ENCODE data around the gene PHLDA3.

The PHLDA3 gene

GRCh38 chr1:201491896-201492511 lies 23.0 kb upstream of the PHLDA3 start:
- no peak overlapping the region for H3K27ac ChIP-seq (ENCODE audit: low read length)
- H2AFZ ChIP-seq (ENCODE audit: low read length), result no peak overlapping the region
- peaks cover 3% of the 10 kb centered on the region for H3K79me2 ChIP-seq (ENCODE audit: low read length)
- no peak overlapping the region for H3K4me3 ChIP-seq (ENCODE audit: low read length)
- H3F3A ChIP-seq (ENCODE audit: insufficient read depth, low read length), result no peaks in the 10 kb centered on the region
- TF ChIP-seq EZH2phosphoT487 (IDR thresholded peaks at IDR 0.05; ENCODE audit: low read length) (no peak), CTCF (IDR thresholded peaks at IDR 0.05; ENCODE audit: low read length) (no peak), EZH2 (optimal IDR thresholded peaks at IDR 0.05; ENCODE audit: low read depth, low read length) (no peak)
- 0 out of 2 replicates have a peak, but pooled peaks cover 6% of the 10 kb centered on the region for H3K36me3 ChIP-seq (replicated peaks; ENCODE audit: insufficient read depth, low read length)
- H4K20me1 ChIP-seq (ENCODE audit: insufficient read depth, low read length), result no peaks in the 10 kb centered on the region
- H3K4me1 ChIP-seq (ENCODE audit: low read length), result no peaks in the 10 kb centered on the region
- no peak overlapping the region for H3K9ac ChIP-seq (ENCODE audit: low read length)
- DNase-seq, result no peak
- no peaks in the 10 kb centered on the region for H3K9me3 ChIP-seq (replicated peaks; ENCODE audit: insufficient read depth, low read length)
- no peak overlapping the region for H3K4me2 ChIP-seq (ENCODE audit: low read depth, low read length)
- H3K9me2 ChIP-seq (replicated peaks; ENCODE audit: insufficient read depth, low read length), result no peaks in the 10 kb centered on the region
- no peaks in the 10 kb centered on the region for H3K27me3 ChIP-seq (replicated peaks; ENCODE audit: insufficient read depth, low read length)

GRCh38 chr1:201490708-201491131 lies 21.7 kb upstream of the PHLDA3 start:
- no peaks in the 10 kb centered on the region for H3K9me2 ChIP-seq (replicated peaks; ENCODE audit: insufficient read depth, low read length)
- no peak overlapping the region for H2AFZ ChIP-seq (ENCODE audit: low read length)
- H4K20me1 ChIP-seq (ENCODE audit: insufficient read depth, low read length), result no peaks in the 10 kb centered on the region
- no peak overlapping the region for H3K27ac ChIP-seq (ENCODE audit: low read length)
- no peak overlapping the region for H3K4me2 ChIP-seq (ENCODE audit: low read depth, low read length)
- H3K79me2 ChIP-seq (ENCODE audit: low read length), result no peaks in the 10 kb centered on the region; the same call in 1 of the 2 replicates
- H3F3A ChIP-seq (ENCODE audit: insufficient read depth, low read length), result no peaks in the 10 kb centered on the region
- no peak for TF ChIP-seq EZH2phosphoT487 (IDR thresholded peaks at IDR 0.05; ENCODE audit: low read length)
- TF ChIP-seq CTCF (IDR thresholded peaks at IDR 0.05; ENCODE audit: low read length), result no peak
- TF ChIP-seq EZH2 (optimal IDR thresholded peaks at IDR 0.05; ENCODE audit: low read depth, low read length), result no peak
- no peaks in the 10 kb centered on the region for H3K9me3 ChIP-seq (replicated peaks; ENCODE audit: insufficient read depth, low read length)
- DNase-seq, result no peak
- no peak overlapping the region for H3K9ac ChIP-seq (ENCODE audit: low read length)
- H3K4me3 ChIP-seq (ENCODE audit: low read length), result no peak overlapping the region
- H3K4me1 ChIP-seq (ENCODE audit: low read length), result no peaks in the 10 kb centered on the region
- 0 out of 2 replicates have a peak, but pooled peaks cover 6% of the 10 kb centered on the region for H3K36me3 ChIP-seq (replicated peaks; ENCODE audit: insufficient read depth, low read length)
- H3K27me3 ChIP-seq (replicated peaks; ENCODE audit: insufficient read depth, low read length), result no peaks in the 10 kb centered on the region

- no peaks in the 10 kb centered on the region for H3F3A ChIP-seq (ENCODE audit: insufficient read depth, low read length)
- no peak for DNase-seq
- H3K4me2 ChIP-seq (ENCODE audit: low read depth, low read length), result no peak overlapping the region
- H3K27ac ChIP-seq (ENCODE audit: low read length), result no peak overlapping the region
- no peak overlapping the region for H2AFZ ChIP-seq (ENCODE audit: low read length)
- H3K36me3 ChIP-seq (replicated peaks; ENCODE audit: insufficient read depth, low read length), result 0 out of 2 replicates have a peak, but pooled peaks cover 6% of the 10 kb centered on the region
- no peaks in the 10 kb centered on the region for H3K9me3 ChIP-seq (replicated peaks; ENCODE audit: insufficient read depth, low read length)
- H3K9me2 ChIP-seq (replicated peaks; ENCODE audit: insufficient read depth, low read length), result no peaks in the 10 kb centered on the region
- no peaks in the 10 kb centered on the region for H3K27me3 ChIP-seq (replicated peaks; ENCODE audit: insufficient read depth, low read length)
- H3K4me3 ChIP-seq (ENCODE audit: low read length), result no peak overlapping the region
- no peaks in the 10 kb centered on the region; the same call in 1 of the 2 replicates for H3K79me2 ChIP-seq (ENCODE audit: low read length)
- H4K20me1 ChIP-seq (ENCODE audit: insufficient read depth, low read length), result no peaks in the 10 kb centered on the region
- TF ChIP-seq EZH2phosphoT487 (IDR thresholded peaks at IDR 0.05; ENCODE audit: low read length) (no peak), EZH2 (optimal IDR thresholded peaks at IDR 0.05; ENCODE audit: low read depth, low read length) (no peak), CTCF (IDR thresholded peaks at IDR 0.05; ENCODE audit: low read length) (no peak)
- no peak overlapping the region for H3K9ac ChIP-seq (ENCODE audit: low read length)
- no peaks in the 10 kb centered on the region for H3K4me1 ChIP-seq (ENCODE audit: low read length)
These were observed 20.8 kb upstream of the PHLDA3 start for GRCh38 chr1:201489643-201490261.

Measured in MM.1S (cell line).